GM12801 (cell line): Measurements from ENCODE around the gene USH1C.

Experiments used
- CTCF ChIP-seq: IDR thresholded peaks from one replicate; pipeline ENCODE4 v1.5.1; 2011; ENCODE audit warnings: control low read depth; ENCODE audit not compliant: insufficient read length; ENCODE audit errors: extremely low read depth

Gene USH1C

DNA sequence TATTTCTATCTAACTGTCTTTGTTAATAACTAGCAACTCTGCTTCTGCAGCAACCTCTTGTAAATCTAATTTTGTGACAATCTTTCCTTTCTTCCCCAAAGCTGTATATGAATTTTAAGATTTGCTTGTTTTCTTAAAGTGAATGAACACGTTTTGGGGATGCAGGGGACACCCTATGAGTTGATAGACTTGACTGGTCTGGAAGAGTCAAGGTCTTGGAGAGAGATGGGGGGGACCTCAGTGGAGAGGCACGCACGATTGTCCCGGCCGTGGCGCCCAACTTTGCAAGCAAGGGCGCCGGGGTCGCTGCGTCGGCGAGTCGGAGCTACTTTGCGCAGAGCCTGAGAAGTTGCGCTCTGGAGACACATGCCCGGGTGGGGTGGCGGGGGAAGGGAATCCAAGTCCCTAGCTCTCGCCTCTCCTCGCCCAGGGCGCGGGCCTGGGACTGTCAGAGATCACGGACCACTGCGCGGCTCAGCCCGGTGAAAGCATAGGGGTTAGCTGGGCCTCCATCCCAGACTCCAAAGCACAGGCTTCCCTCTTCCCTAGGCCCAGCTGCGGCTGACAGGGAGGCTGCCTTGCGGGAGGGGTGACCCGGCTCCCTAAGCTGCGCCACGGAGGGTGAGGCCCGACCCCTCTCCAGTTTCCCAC is 68.4 kb downstream of the USH1C start:
- TF ChIP-seq CTCF = no peak

GRCh38 chr11:17473071-17473744 is 71.0 kb downstream of the USH1C start:
- no peak for TF ChIP-seq CTCF

DNA sequence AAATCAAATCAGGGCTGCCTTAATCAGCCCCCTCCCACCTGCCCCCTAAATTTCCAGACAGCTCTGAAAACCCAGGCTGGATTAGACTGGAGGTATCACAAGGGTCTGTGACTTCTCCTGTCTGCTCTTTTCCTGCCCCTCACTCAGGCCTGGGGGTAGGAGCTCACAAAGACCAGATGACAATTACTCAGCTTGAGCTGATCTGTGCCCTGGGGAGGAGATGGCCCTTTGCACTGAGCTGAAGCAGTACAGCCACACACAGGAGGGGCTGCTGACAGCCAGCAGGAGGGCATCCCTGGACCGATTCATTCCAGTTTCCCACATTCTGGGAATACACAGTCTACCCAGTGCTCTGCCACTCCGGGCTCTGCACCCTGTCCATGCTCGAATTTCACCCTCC is 71.7 kb downstream of the USH1C start:
- no peak for TF ChIP-seq CTCF

DNA sequence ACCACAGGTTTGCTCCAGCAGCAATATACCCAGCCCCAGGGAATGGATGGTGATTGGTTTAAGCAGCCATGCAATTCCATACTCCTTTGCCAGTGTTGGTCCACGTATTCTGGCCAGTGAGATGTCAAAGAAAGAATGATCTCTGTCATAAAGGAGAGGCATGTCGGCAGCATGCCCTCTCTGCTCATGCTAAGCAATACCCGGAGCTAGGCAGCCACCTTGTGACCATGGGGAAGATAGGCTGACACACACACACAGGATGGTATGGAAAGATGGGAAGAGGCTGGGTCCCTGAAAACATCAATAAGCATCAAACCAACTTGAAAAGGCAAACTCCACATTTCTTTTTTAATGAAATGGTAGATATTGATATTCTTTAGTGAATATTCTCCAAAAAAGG is 72.7 kb downstream of the USH1C start:
- no peak for TF ChIP-seq CTCF

GRCh38 chr11:17469998-17470397 is 74.2 kb downstream of the USH1C start:
- no peak for TF ChIP-seq CTCF

DNA sequence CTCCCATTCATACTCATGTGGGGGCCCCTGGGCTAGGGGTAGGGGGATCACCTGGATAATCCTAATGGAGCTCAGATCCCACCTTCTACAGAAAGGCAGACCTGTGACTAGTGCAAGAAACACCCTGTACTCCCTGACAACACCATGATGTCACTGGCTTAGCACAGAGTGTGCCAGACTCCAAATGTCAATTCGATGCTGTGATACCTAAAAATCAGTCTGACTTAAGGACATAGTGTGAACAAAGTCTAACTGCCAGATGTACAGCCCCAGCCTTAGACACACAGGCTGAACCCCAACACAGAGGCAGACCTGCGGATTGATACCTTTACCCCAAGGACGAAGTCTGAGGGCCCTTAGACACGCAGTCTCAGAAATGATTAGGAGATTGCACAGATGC is 76.1 kb downstream of the USH1C start:
- TF ChIP-seq CTCF = no peak

GRCh38 chr11:17463546-17464174 is 80.6 kb downstream of the USH1C start:
- TF ChIP-seq CTCF = no peak
